ENCODE results near the gene TJP3.

TJP3 gene

GRCh38 chr19:3671680-3672574 is 36.3 kb upstream of the TJP3 start:
- no peak for DNase-seq

DNA sequence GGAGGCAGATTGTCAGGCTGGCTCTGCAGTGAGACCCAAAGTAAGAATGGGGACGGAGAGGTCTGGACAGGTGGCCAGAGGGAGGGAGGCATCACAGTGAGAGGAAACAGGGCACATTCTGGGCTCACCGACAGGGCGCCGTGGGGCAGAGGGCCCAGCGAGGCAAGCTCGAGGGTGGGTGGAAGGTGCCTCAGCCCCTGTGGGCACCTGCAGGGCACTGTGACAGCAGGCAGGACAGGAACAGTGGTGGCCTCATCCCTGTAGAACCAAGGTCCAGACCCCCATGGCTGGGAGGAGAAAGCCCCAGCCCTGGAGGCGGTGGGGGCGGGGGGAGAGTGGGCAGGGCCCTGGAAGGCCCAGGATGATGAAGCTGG is 35.6 kb upstream of the TJP3 start:
- DNase-seq: no peak

DNA sequence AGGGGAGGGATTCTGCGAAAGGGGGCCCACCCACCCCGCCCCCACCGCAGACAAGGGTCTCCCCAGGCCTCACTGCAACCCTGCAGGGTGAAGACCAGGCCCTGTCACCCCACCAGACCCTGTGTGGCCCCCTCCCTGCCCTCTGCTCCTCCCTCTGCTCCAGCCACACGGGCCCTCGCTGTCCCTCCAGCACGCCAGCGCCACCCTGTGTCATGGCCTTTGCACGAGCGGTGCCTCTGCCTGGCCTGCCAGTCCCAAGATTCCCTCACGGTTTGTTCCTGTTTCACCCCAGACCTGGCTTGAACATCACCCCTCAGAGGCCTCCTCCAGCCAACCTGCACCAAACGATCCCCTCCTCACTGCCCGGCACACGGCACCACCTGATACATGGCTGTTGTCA is 35.2 kb upstream of the TJP3 start:
- DNase-seq: no peak

- no peak for DNase-seq
Observed at GRCh38 chr19:3673506-3674439, 34.4 kb upstream of the TJP3 start.

DNA sequence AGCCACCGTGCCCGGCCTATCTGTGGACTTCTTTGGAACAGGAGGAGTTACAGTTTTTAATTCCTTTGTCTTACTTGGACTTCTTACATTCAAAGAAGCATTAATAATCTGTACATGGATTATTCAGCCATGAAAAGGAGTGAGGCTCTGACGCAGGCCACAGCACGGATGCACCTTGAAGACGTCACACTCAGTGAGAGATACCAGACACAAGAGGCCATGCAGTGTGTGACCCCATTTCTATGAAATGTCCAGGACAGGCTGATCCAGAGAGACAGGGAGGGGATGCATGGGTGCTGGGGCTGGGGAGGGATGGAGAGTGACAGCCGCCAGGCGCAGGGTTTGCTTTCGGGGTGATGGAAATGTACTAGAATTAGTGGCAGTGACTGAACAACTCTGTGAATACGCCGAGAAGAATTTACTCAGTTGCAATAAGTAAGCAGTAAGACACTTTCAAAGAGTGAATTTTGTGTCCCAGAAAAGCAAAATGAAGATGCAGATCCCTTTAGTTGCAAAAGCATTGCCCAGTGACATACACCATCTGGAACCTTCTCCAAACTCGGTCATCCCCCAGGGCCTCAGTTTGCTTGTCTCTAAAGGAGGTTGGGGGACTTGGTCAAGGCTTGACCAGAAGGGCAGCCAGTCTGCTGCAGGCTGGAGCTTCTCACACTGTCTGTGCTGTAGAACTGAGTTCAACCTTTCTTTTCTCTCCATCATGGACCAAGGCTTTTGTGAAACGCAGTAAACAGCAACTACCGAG is 33.2 kb upstream of the TJP3 start:
- no peak for DNase-seq

- no peak for DNase-seq
Observed at GRCh38 chr19:3678188-3678587, 30.0 kb upstream of the TJP3 start.

GRCh38 chr19:3679138-3679537 is 29.0 kb upstream of the TJP3 start:
- no peak for DNase-seq

DNA sequence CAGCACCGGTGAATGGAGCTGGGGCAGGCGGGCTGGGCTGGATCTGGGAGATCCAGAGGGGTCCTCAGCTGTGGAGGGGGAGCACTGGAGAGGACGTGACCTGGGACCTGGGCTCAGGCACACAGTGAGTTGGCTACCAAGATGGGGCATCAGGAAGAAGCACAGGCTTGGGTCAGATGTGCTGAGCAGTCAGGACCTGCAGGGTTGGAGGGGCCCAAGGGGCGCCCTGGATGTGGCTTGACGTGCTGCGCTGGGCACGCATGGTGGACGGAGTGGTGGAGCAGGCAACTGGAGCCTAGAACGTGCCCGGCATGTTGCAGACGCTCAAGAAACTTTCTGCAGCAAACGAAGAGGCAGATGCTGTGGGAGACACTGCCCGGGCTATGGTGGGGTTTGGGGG is 28.6 kb upstream of the TJP3 start:
- no peak for DNase-seq

GRCh38 chr19:3680939-3681338 is 27.2 kb upstream of the TJP3 start:
- no peak for DNase-seq

DNA sequence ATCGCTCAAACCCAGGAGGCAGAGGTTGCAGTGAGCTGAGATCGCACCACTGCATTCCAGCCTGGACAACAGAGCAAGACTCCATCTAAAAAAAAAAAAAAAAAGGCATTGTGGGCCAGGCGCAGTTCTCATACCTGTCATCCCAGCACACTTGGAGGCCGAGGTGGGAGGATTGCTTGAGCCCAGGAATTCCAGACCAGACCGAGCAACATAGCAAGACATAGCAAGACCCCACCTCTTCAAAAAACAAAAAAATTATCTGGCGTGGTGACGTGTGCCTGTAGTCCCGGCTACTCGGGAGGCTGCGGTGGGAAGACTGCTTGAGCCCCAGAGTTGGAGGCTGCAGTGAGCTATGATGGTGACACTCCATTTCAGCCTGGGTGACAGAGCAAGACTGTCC is 25.9 kb upstream of the TJP3 start:
- no peak for DNase-seq

GRCh38 chr19:3682741-3683404 is 25.3 kb upstream of the TJP3 start:
- DNase-seq: no peak

DNA sequence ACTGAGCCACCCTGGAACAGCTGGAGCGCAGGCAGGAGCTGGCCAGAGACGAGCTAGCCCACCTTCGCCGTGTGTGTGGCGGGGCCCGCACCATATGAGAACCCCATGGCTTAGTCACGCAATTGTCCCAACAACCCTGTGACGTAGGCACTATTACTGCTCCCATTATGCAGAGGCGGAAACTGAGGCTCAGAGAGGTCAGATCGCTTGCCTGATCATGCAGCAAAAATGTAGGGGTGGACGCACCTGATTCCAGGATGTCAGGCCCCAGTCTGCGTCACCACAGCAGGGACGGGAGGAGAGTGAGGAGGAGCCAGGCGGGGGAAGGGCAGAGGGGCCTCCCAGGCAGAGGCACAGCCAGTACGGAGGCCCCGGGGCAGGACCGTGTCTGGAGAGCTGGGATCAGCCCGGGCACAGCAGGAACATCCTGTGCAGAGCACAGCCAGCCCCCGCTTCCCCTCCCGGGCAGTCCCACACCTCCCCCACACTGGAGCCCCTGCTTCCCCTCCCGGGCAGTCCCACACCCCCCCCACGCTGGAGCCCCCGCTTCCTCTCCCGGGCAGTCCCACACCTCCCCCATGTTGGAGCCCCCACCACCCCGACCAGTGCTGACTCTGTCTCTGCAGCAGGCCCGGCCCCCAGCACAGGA is 24.7 kb upstream of the TJP3 start:
- DNase-seq: no peak

GRCh38 chr19:3684054-3684816 is 23.9 kb upstream of the TJP3 start:
- no peak for DNase-seq

GRCh38 chr19:3684817-3685410 is 23.3 kb upstream of the TJP3 start:
- no peak for DNase-seq

DNA sequence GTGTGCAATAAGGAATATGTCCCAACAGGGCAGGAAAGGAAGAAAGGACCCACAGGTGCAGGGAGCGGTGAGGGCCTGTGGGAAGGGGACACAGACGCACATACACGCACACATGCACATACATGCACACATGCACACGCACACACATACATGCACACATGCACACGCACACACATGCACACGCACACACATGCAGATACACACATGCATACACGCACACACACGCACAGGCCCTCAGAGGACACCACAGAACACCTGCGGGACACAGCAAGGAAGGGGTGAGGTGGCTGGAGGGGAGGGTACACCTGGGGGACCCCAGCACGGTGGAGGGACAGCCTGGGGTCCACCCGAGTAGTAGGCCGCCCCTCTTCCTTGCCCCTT is 20.8 kb upstream of the TJP3 start:
- DNase-seq: no peak

DNA sequence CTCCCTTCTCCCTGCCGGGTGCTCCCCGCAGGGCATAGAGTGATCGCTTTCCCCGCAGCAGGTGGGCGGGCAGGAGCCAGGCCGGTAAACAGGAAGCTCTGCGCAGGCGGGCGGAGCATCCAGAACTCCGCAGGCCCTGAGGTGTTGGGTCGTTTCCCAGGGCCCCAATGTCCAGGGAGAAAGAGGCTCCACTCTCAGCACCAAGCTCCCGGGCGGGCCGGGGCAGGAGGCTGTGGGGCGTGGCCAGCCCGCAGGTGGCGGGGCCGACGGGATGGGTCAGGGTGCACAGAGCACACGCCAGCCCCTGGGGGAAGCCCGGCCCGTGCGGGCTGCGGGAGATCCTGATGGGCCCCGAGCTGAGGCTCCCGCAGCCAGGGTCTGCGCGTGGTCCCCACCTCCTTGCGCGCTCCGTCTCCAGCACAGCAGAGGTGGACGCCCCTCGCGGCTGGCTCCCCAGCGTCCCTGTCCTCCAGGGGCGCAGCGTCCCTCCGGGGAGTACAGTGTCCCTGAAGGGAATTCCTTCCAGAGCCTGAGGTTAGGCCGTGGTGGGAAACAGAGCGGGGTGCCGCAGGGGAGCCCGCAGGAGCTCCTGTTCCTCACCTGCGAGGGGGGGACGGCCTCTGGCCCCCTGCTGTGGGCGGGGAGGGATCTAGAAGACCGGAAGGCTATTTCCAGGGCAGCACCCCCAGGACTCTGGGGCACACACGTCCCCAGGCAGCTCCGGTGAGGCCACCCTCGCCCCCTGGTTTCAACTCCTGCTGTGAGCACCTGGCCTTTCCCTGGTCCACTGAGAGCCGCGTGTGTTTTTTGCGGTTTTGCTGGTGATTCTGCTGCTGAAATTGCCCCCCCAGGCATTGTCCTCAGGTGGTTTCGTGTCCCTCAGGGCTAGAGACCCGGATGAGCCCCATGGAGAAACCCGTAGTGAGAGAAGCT is 20.1 kb upstream of the TJP3 start:
- DNase-seq: no peak

GRCh38 chr19:3690551-3691371 is 17.4 kb upstream of the TJP3 start:
- DNase-seq: no peak

- no peak for DNase-seq
Observed at GRCh38 chr19:3691372-3691716, 16.8 kb upstream of the TJP3 start.

DNA sequence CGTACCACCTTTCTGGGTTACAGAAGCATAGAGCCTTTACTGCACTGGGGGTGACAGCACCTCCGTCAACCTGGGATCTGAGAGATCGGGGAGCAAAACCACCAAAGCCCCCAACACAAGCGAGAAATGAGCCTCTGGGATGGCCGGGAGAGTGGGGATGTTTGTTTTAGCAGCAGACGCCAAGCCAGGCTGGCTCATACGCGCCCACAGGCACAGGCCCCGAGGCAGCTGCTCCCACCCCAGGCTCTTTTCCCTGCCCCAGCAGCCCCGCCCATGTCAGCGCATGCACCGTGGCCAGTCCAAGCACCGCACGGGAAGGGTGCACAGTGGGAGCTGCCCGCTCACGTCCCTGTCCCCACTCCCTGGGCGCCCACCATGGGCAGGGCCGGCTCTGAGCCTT is 16.5 kb upstream of the TJP3 start:
- no peak for DNase-seq
